HG03103 (cell line): ENCODE data around the gene SEMA3B.
"Not testable (repeated sequence)": the region's sequence is repeated elsewhere in the genome, so short reads cannot be mapped to it uniquely, and the experiment has no call there.

Experiments
- ATAC-seq: cut with Tn5 transposase; IDR thresholded peaks from one replicate; pipeline ENCODE4 v1.9.1; 2021; ENCODE audit warnings: low read depth; ENCODE audit not compliant: unreplicated experiment

The SEMA3B gene

GRCh38 chr3:50303013-50303815 lies 34.3 kb downstream of the SEMA3B start, which contains the start of gene HYAL1:
TSS of gene HYAL1 (minus strand) at chr3:50303574. CDS start at chr3:50302956, 618 bp downstream.
- ATAC-seq, result no peak

- no peak for ATAC-seq
These were observed 35.7 kb downstream of the SEMA3B start for GRCh38 chr3:50304601-50305000.

GRCh38 chr3:50312041-50312440 lies 43.1 kb downstream of the SEMA3B start:
- ATAC-seq, result not testable (repeated sequence)

- no peak for ATAC-seq
These were observed 45.4 kb downstream of the SEMA3B start for GRCh38 chr3:50314342-50314741.

GRCh38 chr3:50314816-50315215 lies 45.9 kb downstream of the SEMA3B start:
- no peak for ATAC-seq

GRCh38 chr3:50316657-50317242 lies 47.8 kb downstream of the SEMA3B start:
- ATAC-seq, result no peak

- ATAC-seq, result no peak
These were observed 48.4 kb downstream of the SEMA3B start for GRCh38 chr3:50317300-50317699.

- no peak for ATAC-seq
These were observed 49.2 kb downstream of the SEMA3B start for GRCh38 chr3:50318163-50318562.

GRCh38 chr3:50318615-50319014 lies 49.7 kb downstream of the SEMA3B start:
- no peak for ATAC-seq

GRCh38 chr3:50319181-50319893 lies 50.4 kb downstream of the SEMA3B start:
- ATAC-seq, result no peak

GRCh38 chr3:50319894-50320625 lies 51.1 kb downstream of the SEMA3B start:
- no peak for ATAC-seq

GRCh38 chr3:50320853-50321335 lies 51.9 kb downstream of the SEMA3B start:
- ATAC-seq, result peak; percentile 29

- ATAC-seq, result peak; percentile 70
These were observed 52.6 kb downstream of the SEMA3B start for GRCh38 chr3:50321336-50322114.

- no peak for ATAC-seq
These were observed 53.1 kb downstream of the SEMA3B start for GRCh38 chr3:50322115-50322385.

GRCh38 chr3:50322386-50323091 lies 53.6 kb downstream of the SEMA3B start, which contains the start of gene HYAL2:
TSS of gene HYAL2 (minus strand) at chr3:50322745. CDS start at chr3:50320489, 2,256 bp downstream.
- no peak for ATAC-seq

GRCh38 chr3:50323092-50323600 lies 54.2 kb downstream of the SEMA3B start:
- no peak for ATAC-seq

- ATAC-seq, result no peak
These were observed 54.8 kb downstream of the SEMA3B start for GRCh38 chr3:50323614-50324199.

- no peak for ATAC-seq
These were observed 55.6 kb downstream of the SEMA3B start for GRCh38 chr3:50324351-50325112.
